Activated CD8-positive, alpha-beta memory T cell treated with anti-CD3 and anti-CD28 coated beads, Interleukin-2, amount 50 U/mL, for 4 hours (primary cell): Measurements from ENCODE around the gene PNMT.

Source experiments
- DNase-seq: peaks from one replicate; pipeline ENCODE4 v3.0.0-alpha.2; 2020

PNMT gene

GRCh38 chr17:39671651-39672521 lies 3.6 kb downstream of the PNMT start:
- DNase-seq, result no peak

GRCh38 chr17:39672522-39673334 lies 4.5 kb downstream of the PNMT start:
- DNase-seq, result no peak

- no peak for DNase-seq
Observed at GRCh38 chr17:39673335-39674081, 5.3 kb downstream of the PNMT start.

- DNase-seq, result no peak
Observed at GRCh38 chr17:39674179-39674578, 5.9 kb downstream of the PNMT start.

- no peak for DNase-seq
Observed at GRCh38 chr17:39674702-39675389, 6.6 kb downstream of the PNMT start.

- DNase-seq, result no peak
Observed at GRCh38 chr17:39675390-39676082, 7.3 kb downstream of the PNMT start.

GRCh38 chr17:39676198-39676819 lies 8.1 kb downstream of the PNMT start:
- DNase-seq, result peak; percentile 36

- DNase-seq, result no peak
Observed at GRCh38 chr17:39677072-39677471, 8.8 kb downstream of the PNMT start.

- no peak for DNase-seq
Observed at GRCh38 chr17:39677542-39678339, 9.5 kb downstream of the PNMT start.

GRCh38 chr17:39678340-39679116 lies 10.3 kb downstream of the PNMT start:
- no peak for DNase-seq

GRCh38 chr17:39679521-39680192 lies 11.4 kb downstream of the PNMT start:
- DNase-seq, result no peak

- no peak for DNase-seq
Observed at GRCh38 chr17:39683295-39683939, 15.2 kb downstream of the PNMT start.

GRCh38 chr17:39684369-39685192 lies 16.3 kb downstream of the PNMT start:
- no peak for DNase-seq

- DNase-seq, result no peak
Observed at GRCh38 chr17:39687101-39687545, 18.9 kb downstream of the PNMT start.

GRCh38 chr17:39687546-39688474 lies 19.6 kb downstream of the PNMT start, which contains the start of gene PGAP3:
PGAP3 (minus strand) TSS chr17:39688057; CDS start chr17:39688014, 43 bp downstream.
- DNase-seq, result peak; percentile 84

GRCh38 chr17:39688475-39688835 lies 20.2 kb downstream of the PNMT start:
- no peak for DNase-seq
